ENCODE measurements around the gene TMPRSS9.

TMPRSS9 gene

DNA sequence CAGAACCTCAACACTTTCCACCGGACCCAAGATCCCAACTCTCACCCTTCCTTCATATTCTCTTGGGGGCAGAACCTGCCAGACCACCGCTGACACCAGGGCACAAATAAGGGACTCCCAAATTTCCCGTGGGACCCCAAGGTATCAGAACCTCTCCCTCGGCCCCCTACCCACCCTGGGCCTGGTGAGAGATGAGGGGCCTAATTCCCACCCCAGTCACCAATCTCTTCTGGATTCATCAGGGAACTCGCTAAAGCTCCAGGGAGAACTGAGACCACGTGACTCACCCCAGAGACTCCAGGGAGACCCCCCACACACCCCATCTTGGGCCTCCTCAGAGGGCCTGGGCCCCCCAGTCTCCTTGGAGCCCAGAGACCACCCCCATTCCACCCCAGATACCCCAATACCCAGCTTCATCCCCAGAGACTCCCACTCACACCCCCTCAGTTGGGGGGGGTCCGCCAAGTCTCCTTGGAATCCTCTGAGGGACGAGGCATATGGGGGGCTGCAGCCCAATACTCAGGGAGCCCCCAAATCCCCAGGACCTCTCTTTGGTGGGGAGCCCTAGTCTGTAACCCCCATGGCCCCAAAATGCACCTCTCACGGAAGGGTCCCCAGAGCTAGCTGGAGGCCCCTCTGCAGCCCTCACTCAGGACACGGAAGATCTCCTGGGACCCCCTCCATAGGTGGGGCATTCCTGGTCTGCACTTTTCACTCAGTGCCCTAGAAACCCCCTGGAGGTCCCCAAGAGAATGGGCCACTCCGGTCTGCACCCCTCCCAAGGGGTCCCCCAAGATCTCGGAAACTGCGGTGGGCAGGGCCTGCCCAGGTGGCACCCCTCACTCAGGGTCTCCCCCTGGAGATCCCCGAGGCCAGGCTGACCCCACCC is 95.1 kb downstream of the TMPRSS9 start (continued):
- TF ChIP-seq ZNF23 (tag by site-specific recombination; IDR thresholded peaks at IDR 0.05; ENCODE audit: borderline replicate concordance) (no peak), ZNF335 (tag by site-specific recombination; conservative IDR thresholded peaks at IDR 0.05) (no peak), TRIM28 (IDR thresholded peaks at IDR 0.05; ENCODE audit: borderline replicate concordance, low read length) (no peak), ZNF10 (tag by site-specific recombination; IDR thresholded peaks at IDR 0.05) (no peak), ZNF292 (tag by site-specific recombination; IDR thresholded peaks at IDR 0.05; ENCODE audit: borderline replicate concordance, low read depth) (no peak), ZNF544 (tag by site-specific recombination; IDR thresholded peaks at IDR 0.05) (no peak), ZNF391 (tag by site-specific recombination; IDR thresholded peaks at IDR 0.05; ENCODE audit: borderline replicate concordance, low read depth) (no peak), HOXD13 (CRISPR knock-in tag; IDR thresholded peaks at IDR 0.05; ENCODE audit: borderline replicate concordance) (no peak), SP3 (tag by site-specific recombination; IDR thresholded peaks at IDR 0.05) (no peak)
- TF ChIP-seq, protein P1, sequence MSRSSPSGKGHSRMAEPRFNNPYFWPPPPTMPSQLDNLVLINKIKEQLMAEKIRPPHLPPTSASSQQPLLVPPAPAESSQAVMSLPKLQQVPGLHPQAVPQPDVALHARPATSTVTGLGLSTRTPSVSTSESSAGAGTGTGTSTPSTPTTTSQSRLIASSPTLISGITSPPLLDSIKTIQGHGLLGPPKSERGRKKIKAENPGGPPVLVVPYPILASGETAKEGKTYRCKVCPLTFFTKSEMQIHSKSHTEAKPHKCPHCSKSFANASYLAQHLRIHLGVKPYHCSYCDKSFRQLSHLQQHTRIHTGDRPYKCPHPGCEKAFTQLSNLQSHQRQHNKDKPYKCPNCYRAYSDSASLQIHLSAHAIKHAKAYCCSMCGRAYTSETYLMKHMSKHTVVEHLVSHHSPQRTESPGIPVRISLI (tag by site-specific recombination; IDR thresholded peaks at IDR 0.05) = no peak

DNA sequence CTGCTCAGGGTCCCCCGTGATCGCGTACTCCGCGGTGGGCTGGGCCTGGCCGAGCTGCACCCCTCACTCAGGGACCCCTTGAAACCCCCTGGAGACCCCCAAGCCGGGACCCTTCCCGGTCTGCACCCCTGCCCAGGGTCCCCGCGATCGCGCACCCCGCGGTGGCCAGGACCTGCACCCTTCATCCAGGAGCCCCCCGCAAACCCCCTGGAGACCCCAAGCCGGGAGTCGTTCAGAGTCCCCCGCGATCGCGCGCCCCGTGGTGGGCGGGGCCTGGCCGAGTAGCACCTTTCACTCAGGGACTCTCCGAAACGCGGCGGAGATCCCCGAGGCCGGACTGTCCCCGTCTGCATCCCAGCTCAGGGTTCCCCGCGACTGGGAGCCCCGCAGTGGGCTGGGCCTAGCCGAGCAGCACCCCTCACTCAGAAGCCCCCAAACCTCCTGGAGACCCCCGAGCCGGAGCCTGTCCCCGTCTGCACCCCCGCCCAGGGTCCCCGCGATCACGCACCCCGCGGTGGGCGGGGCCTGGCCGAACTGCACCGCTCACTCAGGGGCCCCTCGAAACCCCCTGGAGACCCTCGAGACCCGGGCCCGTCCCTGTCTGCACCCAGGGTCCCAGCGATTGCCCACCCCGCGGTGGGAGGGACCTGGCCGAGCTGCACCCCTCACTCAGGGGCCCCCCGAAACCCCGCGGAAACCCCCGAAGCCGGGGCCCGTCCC is 95.9 kb downstream of the TMPRSS9 start:
- peak overlapping the region; percentile 96 for H3K27ac ChIP-seq (ENCODE audit: extremely low read depth, low read depth, low read length)
- peaks cover 2% of the 10 kb centered on the region; the same call in 1 of the 2 replicates for H3K4me1 ChIP-seq (ENCODE audit: control insufficient read depth, insufficient read depth, low read length)
- peaks cover 0 to 18% of the 10 kb centered on the region in 2 experiments; a peak in 2 of 3 replicates for H3K36me3 ChIP-seq (ENCODE audit: control insufficient read depth in 2 of 2, insufficient read depth in 1 of 2, low read length in 2 of 2)
- POLR2A ChIA-PET = interaction anchor here (0.6 to 5.3 kb wide), 12 partner anchors 11 to 194 kb away, joined by 3 to 83 read pairs (median 4); partner anchors contain the start of genes GADD45B and TIMM13
- no peaks in the 10 kb centered on the region for H3K9me3 ChIP-seq (ENCODE audit: control insufficient read depth, insufficient read depth, low read depth, low read length)
- peak overlapping the region; percentile 95 for H3K4me3 ChIP-seq (ENCODE audit: low read depth, low read length)
- CTCF ChIA-PET = interaction anchor here (1.3 to 2.3 kb wide), 2 partner anchors 18 kb away, joined by 4 to 5 read pairs; no protein-coding TSS in a partner anchor
- peak; percentile 56; the same call in 1 of the 2 replicates for TF ChIP-seq ZBTB20 (tag by site-specific recombination; IDR thresholded peaks at IDR 0.05)
- no peak for TF ChIP-seq ZNF785 (tag by site-specific recombination; IDR thresholded peaks at IDR 0.05)
- TF ChIP-seq, protein P2, sequence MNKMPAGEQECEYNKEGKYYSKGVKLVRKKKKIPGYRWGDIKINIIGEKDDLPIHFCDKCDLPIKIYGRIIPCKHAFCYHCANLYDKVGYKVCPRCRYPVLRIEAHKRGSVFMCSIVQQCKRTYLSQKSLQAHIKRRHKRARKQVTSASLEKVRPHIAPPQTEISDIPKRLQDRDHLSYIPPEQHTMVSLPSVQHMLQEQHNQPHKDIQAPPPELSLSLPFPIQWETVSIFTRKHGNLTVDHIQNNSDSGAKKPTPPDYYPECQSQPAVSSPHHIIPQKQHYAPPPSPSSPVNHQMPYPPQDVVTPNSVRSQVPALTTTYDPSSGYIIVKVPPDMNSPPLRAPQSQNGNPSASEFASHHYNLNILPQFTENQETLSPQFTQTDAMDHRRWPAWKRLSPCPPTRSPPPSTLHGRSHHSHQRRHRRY (tag by site-specific recombination; IDR thresholded peaks at IDR 0.05) = no peak
- peak; percentile 6; the same call in 1 of the 2 replicates for TF ChIP-seq ZNF335 (tag by site-specific recombination; conservative IDR thresholded peaks at IDR 0.05)
- TF ChIP-seq, protein P3, sequence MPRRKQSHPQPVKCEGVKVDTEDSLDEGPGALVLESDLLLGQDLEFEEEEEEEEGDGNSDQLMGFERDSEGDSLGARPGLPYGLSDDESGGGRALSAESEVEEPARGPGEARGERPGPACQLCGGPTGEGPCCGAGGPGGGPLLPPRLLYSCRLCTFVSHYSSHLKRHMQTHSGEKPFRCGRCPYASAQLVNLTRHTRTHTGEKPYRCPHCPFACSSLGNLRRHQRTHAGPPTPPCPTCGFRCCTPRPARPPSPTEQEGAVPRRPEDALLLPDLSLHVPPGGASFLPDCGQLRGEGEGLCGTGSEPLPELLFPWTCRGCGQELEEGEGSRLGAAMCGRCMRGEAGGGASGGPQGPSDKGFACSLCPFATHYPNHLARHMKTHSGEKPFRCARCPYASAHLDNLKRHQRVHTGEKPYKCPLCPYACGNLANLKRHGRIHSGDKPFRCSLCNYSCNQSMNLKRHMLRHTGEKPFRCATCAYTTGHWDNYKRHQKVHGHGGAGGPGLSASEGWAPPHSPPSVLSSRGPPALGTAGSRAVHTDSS (tag by site-specific recombination; IDR thresholded peaks at IDR 0.05) = no peak
- TF ChIP-seq ZBTB7A (tag by site-specific recombination; IDR thresholded peaks at IDR 0.05; ENCODE audit: low read depth) = peak; percentile 57; the same call in 1 of the 2 replicates
- TF ChIP-seq ZNF768 (tag by site-specific recombination; IDR thresholded peaks at IDR 0.05) = no peak
- TF ChIP-seq ZNF121 (tag by site-specific recombination; IDR thresholded peaks at IDR 0.05) = no peak
- TF ChIP-seq ZEB2 (tag by site-specific recombination; IDR thresholded peaks at IDR 0.05) = no peak
- TF ChIP-seq KLF9 (tag by site-specific recombination; IDR thresholded peaks at IDR 0.05; ENCODE audit: low read depth) = peak; percentile 70
- no peak for TF ChIP-seq MYNN (tag by site-specific recombination; IDR thresholded peaks at IDR 0.05; ENCODE audit: borderline replicate concordance)
- TF ChIP-seq ZNF140 (tag by site-specific recombination; IDR thresholded peaks at IDR 0.05) = no peak
- TF ChIP-seq, protein P4, sequence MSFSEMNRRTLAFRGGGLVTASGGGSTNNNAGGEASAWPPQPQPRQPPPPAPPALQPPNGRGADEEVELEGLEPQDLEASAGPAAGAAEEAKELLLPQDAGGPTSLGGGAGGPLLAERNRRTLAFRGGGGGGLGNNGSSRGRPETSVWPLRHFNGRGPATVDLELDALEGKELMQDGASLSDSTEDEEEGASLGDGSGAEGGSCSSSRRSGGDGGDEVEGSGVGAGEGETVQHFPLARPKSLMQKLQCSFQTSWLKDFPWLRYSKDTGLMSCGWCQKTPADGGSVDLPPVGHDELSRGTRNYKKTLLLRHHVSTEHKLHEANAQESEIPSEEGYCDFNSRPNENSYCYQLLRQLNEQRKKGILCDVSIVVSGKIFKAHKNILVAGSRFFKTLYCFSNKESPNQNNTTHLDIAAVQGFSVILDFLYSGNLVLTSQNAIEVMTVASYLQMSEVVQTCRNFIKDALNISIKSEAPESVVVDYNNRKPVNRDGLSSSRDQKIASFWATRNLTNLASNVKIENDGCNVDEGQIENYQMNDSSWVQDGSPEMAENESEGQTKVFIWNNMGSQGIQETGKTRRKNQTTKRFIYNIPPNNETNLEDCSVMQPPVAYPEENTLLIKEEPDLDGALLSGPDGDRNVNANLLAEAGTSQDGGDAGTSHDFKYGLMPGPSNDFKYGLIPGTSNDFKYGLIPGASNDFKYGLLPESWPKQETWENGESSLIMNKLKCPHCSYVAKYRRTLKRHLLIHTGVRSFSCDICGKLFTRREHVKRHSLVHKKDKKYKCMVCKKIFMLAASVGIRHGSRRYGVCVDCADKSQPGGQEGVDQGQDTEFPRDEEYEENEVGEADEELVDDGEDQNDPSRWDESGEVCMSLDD (tag by site-specific recombination; IDR thresholded peaks at IDR 0.05) = peak; percentile 72; the same call in 1 of the 2 replicates
- TF ChIP-seq ZNF626 (tag by site-specific recombination; IDR thresholded peaks at IDR 0.05) = no peak
- no peak for TF ChIP-seq ZNF670 (tag by site-specific recombination; IDR thresholded peaks at IDR 0.05; ENCODE audit: low read depth)
- TF ChIP-seq, protein P5, sequence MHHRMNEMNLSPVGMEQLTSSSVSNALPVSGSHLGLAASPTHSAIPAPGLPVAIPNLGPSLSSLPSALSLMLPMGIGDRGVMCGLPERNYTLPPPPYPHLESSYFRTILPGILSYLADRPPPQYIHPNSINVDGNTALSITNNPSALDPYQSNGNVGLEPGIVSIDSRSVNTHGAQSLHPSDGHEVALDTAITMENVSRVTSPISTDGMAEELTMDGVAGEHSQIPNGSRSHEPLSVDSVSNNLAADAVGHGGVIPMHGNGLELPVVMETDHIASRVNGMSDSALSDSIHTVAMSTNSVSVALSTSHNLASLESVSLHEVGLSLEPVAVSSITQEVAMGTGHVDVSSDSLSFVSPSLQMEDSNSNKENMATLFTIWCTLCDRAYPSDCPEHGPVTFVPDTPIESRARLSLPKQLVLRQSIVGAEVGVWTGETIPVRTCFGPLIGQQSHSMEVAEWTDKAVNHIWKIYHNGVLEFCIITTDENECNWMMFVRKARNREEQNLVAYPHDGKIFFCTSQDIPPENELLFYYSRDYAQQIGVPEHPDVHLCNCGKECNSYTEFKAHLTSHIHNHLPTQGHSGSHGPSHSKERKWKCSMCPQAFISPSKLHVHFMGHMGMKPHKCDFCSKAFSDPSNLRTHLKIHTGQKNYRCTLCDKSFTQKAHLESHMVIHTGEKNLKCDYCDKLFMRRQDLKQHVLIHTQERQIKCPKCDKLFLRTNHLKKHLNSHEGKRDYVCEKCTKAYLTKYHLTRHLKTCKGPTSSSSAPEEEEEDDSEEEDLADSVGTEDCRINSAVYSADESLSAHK (tag by site-specific recombination; IDR thresholded peaks at IDR 0.05) = peak; percentile 71

Measured in HEK293 (cell line).